CD4-positive, alpha-beta T cell treated with Interferon gamma for 1 hour (primary cell): ENCODE results near the gene ERGIC1.

Experiments
- DNase-seq: peaks from one replicate; pipeline ENCODE4 v3.0.0-alpha.2; 2020

Gene ERGIC1

GRCh38 chr5:172953776-172954675 lies 120.0 kb downstream of the ERGIC1 start:
- DNase-seq: no peak

GRCh38 chr5:172954751-172955159 lies 120.7 kb downstream of the ERGIC1 start:
- DNase-seq: no peak

- DNase-seq: no peak
Measured at GRCh38 chr5:172956228-172956627, 122.2 kb downstream of the ERGIC1 start.

- DNase-seq: no peak
Measured at GRCh38 chr5:172956936-172957335, 122.9 kb downstream of the ERGIC1 start.

- DNase-seq: no peak
Measured at GRCh38 chr5:172957458-172957857, 123.4 kb downstream of the ERGIC1 start.

- peak; percentile 54 for DNase-seq
Measured at GRCh38 chr5:172958331-172959046, 124.4 kb downstream of the ERGIC1 start.

GRCh38 chr5:172959824-172960799 lies 126.1 kb downstream of the ERGIC1 start:
- DNase-seq: no peak

GRCh38 chr5:172969921-172970320 lies 135.9 kb downstream of the ERGIC1 start:
- no peak for DNase-seq

- no peak for DNase-seq
Measured at GRCh38 chr5:172971482-172971881, 137.4 kb downstream of the ERGIC1 start.

GRCh38 chr5:172972552-172972951 lies 138.5 kb downstream of the ERGIC1 start:
- no peak for DNase-seq

- no peak for DNase-seq
Measured at GRCh38 chr5:172973127-172973916, 139.3 kb downstream of the ERGIC1 start.

GRCh38 chr5:172973931-172974330 lies 139.9 kb downstream of the ERGIC1 start:
- DNase-seq: no peak

- DNase-seq: no peak
Measured at GRCh38 chr5:172975289-172975688, 141.2 kb downstream of the ERGIC1 start.

GRCh38 chr5:172979778-172980177 lies 145.7 kb downstream of the ERGIC1 start:
- no peak for DNase-seq

- DNase-seq: no peak
Measured at GRCh38 chr5:172981931-172982330, 147.9 kb downstream of the ERGIC1 start.

- DNase-seq: peak; percentile 91
Measured at GRCh38 chr5:172983542-172984243, 149.6 kb downstream of the ERGIC1 start, which contains the start of gene ATP6V0E1. TSS of gene ATP6V0E1 (plus strand) at chr5:172983771. CDS start at chr5:172983861, 90 bp downstream.

- peak; percentile 78 for DNase-seq
Measured at GRCh38 chr5:172984244-172984953, 150.3 kb downstream of the ERGIC1 start.

GRCh38 chr5:172985596-172985995 lies 151.5 kb downstream of the ERGIC1 start:
- DNase-seq: no peak

GRCh38 chr5:172988276-172988675 lies 154.2 kb downstream of the ERGIC1 start:
- DNase-seq: no peak

GRCh38 chr5:172990776-172991175 lies 156.7 kb downstream of the ERGIC1 start:
- no peak for DNase-seq
